Osteoblast (primary cell): Measurements from ENCODE around the gene IGF2R. TPM values are rescaled to one million over a fixed set of nuclear protein-coding genes. Genes with fewer than 3 reads are reported as not detected.

Source experiments
- DNase-seq: peaks from one replicate; pipeline ENCODE4 v3.0.0; 2011; ENCODE audit warnings: low spot score, mixed read lengths; ENCODE audit not compliant: insufficient read length; ENCODE audit errors: missing footprints
- H2AFZ ChIP-seq: 2 replicates; pipeline ENCODE4 v1.6.0; 2011; ENCODE audit warnings: mild to moderate bottlenecking, low read length
- H3K27ac ChIP-seq: 2 replicates; pipeline ENCODE4 v1.5.1; 2011; ENCODE audit warnings: mild to moderate bottlenecking, low read depth, low read length, moderate library complexity
- H3K27me3 ChIP-seq: 2 replicates; pipeline ENCODE4 v1.6.0; 2012; ENCODE audit warnings: mild to moderate bottlenecking, control low read depth, inconsistent platforms, low read length, moderate library complexity; ENCODE audit not compliant: insufficient read depth
- H3K36me3 ChIP-seq: 2 replicates; pipeline ENCODE4 v1.5.1; 2011; ENCODE audit warnings: mild to moderate bottlenecking, low read length, control low read depth, moderate library complexity; ENCODE audit not compliant: insufficient read depth
- H3K4me1 ChIP-seq: 2 replicates; pipeline ENCODE4 v1.5.1; 2011; ENCODE audit warnings: mild to moderate bottlenecking, low read length, control low read depth, moderate library complexity; ENCODE audit not compliant: insufficient read depth
- H3K4me2 ChIP-seq: 2 replicates; pipeline ENCODE4 v1.6.0; 2011; ENCODE audit warnings: mild to moderate bottlenecking, low read length; ENCODE audit not compliant: insufficient read depth
- H3K4me3 ChIP-seq: fragments of 200-600 bp; sonication (generic); 3 replicates; pipeline ENCODE4 v1.5.1; 2012; ENCODE audit warnings: mild to moderate bottlenecking, low read length, inconsistent platforms; ENCODE audit not compliant: insufficient read depth
- H3K79me2 ChIP-seq: 2 replicates; pipeline ENCODE4 v1.6.0; 2012; ENCODE audit warnings: mild to moderate bottlenecking, low read length, control low read depth, inconsistent platforms; ENCODE audit not compliant: insufficient read depth
- H3K9me3 ChIP-seq: 2 replicates; pipeline ENCODE4 v1.5.1; 2011; ENCODE audit warnings: low read depth, low read length, control low read depth
- H4K20me1 ChIP-seq: 2 replicates; pipeline ENCODE4 v1.6.0; 2012; ENCODE audit warnings: mild to moderate bottlenecking, low read length, control low read depth; ENCODE audit not compliant: insufficient read depth
- total RNA-seq: library from RNA; depleted of rRNA; stranded (reverse); fragments of >200 nt; gene quantifications from 2 replicates; pipeline ENCODE4 v1.2.3, GENCODE V29; 2012
- TF ChIP-seq, protein P1 (sequence below): IDR thresholded peaks from 2 replicates; pipeline ENCODE4 v1.5.1; 2011; ENCODE audit warnings: mild to moderate bottlenecking, low read depth, low read length, moderate library complexity; ENCODE audit errors: extremely low read depth

Gene IGF2R
- total RNA-seq, 1 donor, result 174 TPM

GRCh38 chr6:160035693-160036330 is 66.9 kb downstream of the IGF2R start:
- peak overlapping the region; percentile 89 for H3K27ac ChIP-seq
- peaks cover 20% of the 10 kb centered on the region for H3K79me2 ChIP-seq
- no peaks in the 10 kb centered on the region for H3K27me3 ChIP-seq
- peak overlapping the region; percentile 64 for H3K4me2 ChIP-seq
- H3K36me3 ChIP-seq, result peaks cover 47% of the 10 kb centered on the region
- H4K20me1 ChIP-seq, result no peaks in the 10 kb centered on the region
- H3K4me3 ChIP-seq, result no peak overlapping the region
- TF ChIP-seq, protein P1, sequence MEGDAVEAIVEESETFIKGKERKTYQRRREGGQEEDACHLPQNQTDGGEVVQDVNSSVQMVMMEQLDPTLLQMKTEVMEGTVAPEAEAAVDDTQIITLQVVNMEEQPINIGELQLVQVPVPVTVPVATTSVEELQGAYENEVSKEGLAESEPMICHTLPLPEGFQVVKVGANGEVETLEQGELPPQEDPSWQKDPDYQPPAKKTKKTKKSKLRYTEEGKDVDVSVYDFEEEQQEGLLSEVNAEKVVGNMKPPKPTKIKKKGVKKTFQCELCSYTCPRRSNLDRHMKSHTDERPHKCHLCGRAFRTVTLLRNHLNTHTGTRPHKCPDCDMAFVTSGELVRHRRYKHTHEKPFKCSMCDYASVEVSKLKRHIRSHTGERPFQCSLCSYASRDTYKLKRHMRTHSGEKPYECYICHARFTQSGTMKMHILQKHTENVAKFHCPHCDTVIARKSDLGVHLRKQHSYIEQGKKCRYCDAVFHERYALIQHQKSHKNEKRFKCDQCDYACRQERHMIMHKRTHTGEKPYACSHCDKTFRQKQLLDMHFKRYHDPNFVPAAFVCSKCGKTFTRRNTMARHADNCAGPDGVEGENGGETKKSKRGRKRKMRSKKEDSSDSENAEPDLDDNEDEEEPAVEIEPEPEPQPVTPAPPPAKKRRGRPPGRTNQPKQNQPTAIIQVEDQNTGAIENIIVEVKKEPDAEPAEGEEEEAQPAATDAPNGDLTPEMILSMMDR, result no peak
- H3K4me1 ChIP-seq, result peaks cover 28% of the 10 kb centered on the region
- no peak overlapping the region for H2AFZ ChIP-seq
- DNase-seq, result no peak
- no peaks in the 10 kb centered on the region for H3K9me3 ChIP-seq

DNA sequence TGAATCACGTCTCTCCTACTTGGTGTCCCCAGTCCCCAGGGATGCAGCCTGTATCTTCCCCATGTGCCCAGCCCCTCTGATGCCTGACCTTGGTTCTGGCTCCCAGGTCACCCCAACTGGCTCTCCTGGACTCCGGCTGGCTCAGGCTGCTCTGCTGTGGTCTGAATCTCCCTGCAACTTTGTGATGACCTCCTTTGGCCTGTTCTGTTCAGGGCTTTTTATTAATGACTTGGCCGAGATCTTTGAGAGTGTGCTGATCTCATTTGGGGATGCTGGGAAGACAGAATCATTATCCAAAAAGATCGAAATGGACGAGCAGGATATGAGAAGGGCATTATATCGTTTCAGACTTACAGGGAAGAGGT is 67.4 kb downstream of the IGF2R start:
- Histone ChIP-seq H3K27me3 (no peaks in the 10 kb centered on the region), H3K4me1 (peaks cover 27% of the 10 kb centered on the region), H4K20me1 (peaks cover 2% of the 10 kb centered on the region), H3K79me2 (peaks cover 20% of the 10 kb centered on the region), H3K4me2 (peak overlapping the region; percentile 64), H3K4me3 (no peak overlapping the region), H2AFZ (no peak overlapping the region), H3K27ac (peak overlapping the region; percentile 89), H3K9me3 (no peaks in the 10 kb centered on the region), H3K36me3 (peaks cover 49% of the 10 kb centered on the region)
- TF ChIP-seq, protein P1, result no peak
- DNase-seq, result no peak

DNA sequence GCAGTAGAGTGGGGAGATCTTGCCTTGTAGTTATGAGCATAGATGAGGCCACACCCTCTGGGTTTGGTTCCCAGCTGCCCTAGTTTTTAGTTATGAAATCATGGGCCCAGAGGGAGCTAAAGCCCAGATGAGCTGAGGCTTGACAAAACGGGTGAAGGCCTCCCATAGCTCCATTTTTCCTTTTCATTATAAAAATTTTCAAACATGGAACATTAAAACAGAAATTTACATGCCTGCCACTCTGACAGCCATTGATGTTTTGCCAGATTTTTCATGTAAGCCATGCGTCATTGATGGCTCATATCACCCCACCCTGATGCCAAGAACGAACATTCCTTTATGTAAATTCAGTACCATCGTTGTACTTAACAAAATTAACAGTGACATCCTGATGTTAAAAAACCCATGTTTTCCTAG is 67.9 kb downstream of the IGF2R start:
- peaks cover 27% of the 10 kb centered on the region for H3K4me1 ChIP-seq
- peaks cover 17% of the 10 kb centered on the region for H3K79me2 ChIP-seq
- peak overlapping the region; percentile 64 for H3K4me2 ChIP-seq
- H3K9me3 ChIP-seq, result no peaks in the 10 kb centered on the region
- TF ChIP-seq, protein P1, result no peak
- peak; percentile 89 for DNase-seq
- peak overlapping the region; percentile 89 for H3K27ac ChIP-seq
- no peak overlapping the region for H2AFZ ChIP-seq
- peaks cover 48% of the 10 kb centered on the region for H3K36me3 ChIP-seq
- no peak overlapping the region for H3K4me3 ChIP-seq
- H4K20me1 ChIP-seq, result peaks cover 2% of the 10 kb centered on the region
- H3K27me3 ChIP-seq, result no peaks in the 10 kb centered on the region

DNA sequence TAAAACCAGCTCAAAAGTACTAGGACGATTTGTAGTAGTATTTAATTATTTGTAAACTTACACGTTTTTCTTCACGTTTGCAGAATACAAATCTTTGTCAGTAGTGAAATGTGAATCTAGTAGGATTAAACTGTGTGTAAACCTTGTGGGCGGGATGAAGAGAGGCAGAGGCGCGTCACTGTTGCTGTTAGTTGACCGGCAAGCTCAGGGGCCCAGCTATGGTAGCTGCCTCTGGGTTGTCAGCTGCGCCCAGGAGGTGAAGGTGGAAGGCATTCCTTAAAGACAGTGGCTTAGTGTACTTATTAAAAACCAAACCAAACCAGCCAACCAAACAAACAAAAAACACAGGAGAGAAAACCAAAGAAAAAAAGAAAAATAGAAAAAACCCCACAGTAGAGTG is 69.6 kb downstream of the IGF2R start:
- Histone ChIP-seq H2AFZ (no peak overlapping the region), H3K4me3 (no peak overlapping the region), H3K79me2 (peaks cover 14% of the 10 kb centered on the region), H4K20me1 (peaks cover 14% of the 10 kb centered on the region), H3K36me3 (peaks cover 32% of the 10 kb centered on the region), H3K4me1 (peaks cover 44% of the 10 kb centered on the region), H3K27me3 (no peaks in the 10 kb centered on the region), H3K4me2 (no peak overlapping the region), H3K27ac (no peak overlapping the region), H3K9me3 (no peaks in the 10 kb centered on the region)
- no peak for DNase-seq
- TF ChIP-seq, protein P1, result no peak
